CD14-positive monocyte (primary cell): Measurements from ENCODE around the gene DOCK1. TPM values are rescaled to one million over a fixed set of nuclear protein-coding genes. Genes with fewer than 3 reads are reported as not detected.

Source experiments
- DNase-seq, 3 donors: peaks; one replicate each; pipeline ENCODE4 v3.0.0-alpha.2; 2011 to 2022
- H2AFZ ChIP-seq: 2 replicates; pipeline ENCODE4 v1.6.0; 2012; ENCODE audit warnings: mild to moderate bottlenecking, low read depth, low read length, inconsistent platforms; ENCODE audit not compliant: insufficient read depth, poor library complexity, severe bottlenecking
- H3K27ac ChIP-seq, 2 donors: 1 replicate in 1 of 2; 2 replicates in 1 of 2; pipeline ENCODE4 v1.5.1; 2012 to 2013; ENCODE audit warnings: low read length in 2 of 2, control low read depth in 1 of 2, inconsistent platforms in 1 of 2, low read depth in 1 of 2, mild to moderate bottlenecking in 1 of 2
- H3K27me3 ChIP-seq, 2 donors: one replicate each; pipeline versions ENCODE4 v1.6.0 to v1.6.1; 2011 to 2013; ENCODE audit warnings: low read length in 2 of 2; ENCODE audit not compliant: control insufficient read depth in 2 of 2, insufficient read depth in 2 of 2
- H3K36me3 ChIP-seq, 2 donors: replicated peaks in 1 of 2; 1 replicate in 1 of 2; 2 replicates in 1 of 2; pipeline versions ENCODE4 v1.5.1 to v1.6.1; 2012 to 2013; ENCODE audit warnings: low read length in 2 of 2, control low read depth in 1 of 2, inconsistent platforms in 1 of 2, mild to moderate bottlenecking in 1 of 2; ENCODE audit not compliant: insufficient read depth in 2 of 2, control insufficient read depth in 1 of 2
- H3K4me1 ChIP-seq, 2 donors: 1 replicate in 1 of 2; 2 replicates in 1 of 2; pipeline versions ENCODE4 v1.5.1 to v1.6.1; 2012 to 2013; ENCODE audit warnings: low read length in 2 of 2, control low read depth in 1 of 2, inconsistent platforms in 1 of 2, mild to moderate bottlenecking in 1 of 2, moderate library complexity in 1 of 2; ENCODE audit not compliant: insufficient read depth in 2 of 2, control insufficient read depth in 1 of 2
- H3K4me2 ChIP-seq: replicated peaks from 2 replicates; pipeline ENCODE3; 2012; ENCODE audit warnings: low read length, moderate library complexity, mild to moderate bottlenecking; ENCODE audit not compliant: poor library complexity, severe bottlenecking; ENCODE audit errors: extremely low read depth
- H3K4me3 ChIP-seq, 3 experiments: fragments of 200-600 bp in 1 of 3; sonication (generic) in 1 of 3; replicated peaks in 1 of 3; 1 replicate in 2 of 3; 2 replicates in 1 of 3; pipeline ENCODE4 v1.5.1; 2011 to 2013; ENCODE audit warnings: low read length in 3 of 3, mild to moderate bottlenecking in 3 of 3, control low read depth in 2 of 3, low read depth in 2 of 3, inconsistent platforms in 1 of 3, moderate library complexity in 1 of 3
- H3K79me2 ChIP-seq: 2 replicates; pipeline ENCODE4 v1.6.0; 2012; ENCODE audit warnings: mild to moderate bottlenecking, control low read depth, inconsistent platforms, low read length, moderate library complexity; ENCODE audit not compliant: insufficient read depth
- H3K9ac ChIP-seq: 2 replicates; pipeline ENCODE4 v1.6.0; 2017; ENCODE audit warnings: low read length, mild to moderate bottlenecking; ENCODE audit not compliant: insufficient read depth, poor library complexity, severe bottlenecking
- H3K9me3 ChIP-seq, 2 donors: replicated peaks in 1 of 2; 1 replicate in 1 of 2; 2 replicates in 1 of 2; pipeline versions ENCODE4 v1.5.1 to v1.6.1; 2012 to 2013; ENCODE audit warnings: low read length in 2 of 2, control low read depth in 1 of 2; ENCODE audit not compliant: control insufficient read depth in 1 of 2, insufficient read depth in 1 of 2
- H4K20me1 ChIP-seq: 2 replicates; pipeline ENCODE4 v1.6.0; 2012; ENCODE audit warnings: mild to moderate bottlenecking, low read length, control low read depth, moderate library complexity; ENCODE audit not compliant: insufficient read depth
- H3K27ac Mint-ChIP-seq, 7 donors: one replicate each; pipeline ENCODE4 v1.8.0; 2020; ENCODE audit warnings: mild to moderate bottlenecking in 7 of 7, mixed read lengths in 7 of 7, moderate library complexity in 6 of 7, inconsistent platforms in 2 of 7
- H3K27me3 Mint-ChIP-seq, 3 donors: one replicate each; pipeline ENCODE4 v1.8.0; 2021 to 2022; ENCODE audit warnings: low read depth in 3 of 3, mild to moderate bottlenecking in 3 of 3, mixed read lengths in 3 of 3, moderate library complexity in 3 of 3, inconsistent platforms in 1 of 3
- H3K36me3 Mint-ChIP-seq, 2 donors: one replicate each; pipeline ENCODE4 v1.8.0; 2020; ENCODE audit warnings: mixed read lengths in 2 of 2, inconsistent platforms in 1 of 2, mild to moderate bottlenecking in 1 of 2
- H3K4me1 Mint-ChIP-seq: one replicate; pipeline ENCODE4 v1.8.0; 2020; ENCODE audit warnings: mild to moderate bottlenecking, mixed read lengths
- H3K4me3 Mint-ChIP-seq, 2 donors: one replicate each; pipeline ENCODE4 v1.8.0; 2020; ENCODE audit warnings: mild to moderate bottlenecking in 2 of 2, mixed read lengths in 2 of 2, moderate library complexity in 1 of 2
- H3K9me3 Mint-ChIP-seq, 7 donors: one replicate each; pipeline ENCODE4 v1.8.0; 2020 to 2022; ENCODE audit warnings: mixed read lengths in 7 of 7, mild to moderate bottlenecking in 6 of 7, moderate library complexity in 6 of 7, inconsistent platforms in 2 of 7
- CTCF ChIP-seq: fragments of 200-600 bp; IDR thresholded peaks from one replicate; pipeline ENCODE4 v1.8.0; 2022; ENCODE audit warnings: antibody characterized with exemption, mild to moderate bottlenecking
- WGBS: methylation state at CpG from one replicate; pipeline ENCODE4 v1.1.5; 2013; ENCODE audit warnings: missing lambda C conversion rate; ENCODE audit not compliant: insufficient coverage; 5-methylcytosine and 5-hydroxymethylcytosine counted together
- intact Hi-C, 2 donors: fragments of 100-400 bp; cut with micrococcal nuclease; formaldehyde crosslinking; loops; one replicate each; pipeline versions ENCODE4 v1.15.0 to v1.15.1; 2023
- polyA plus RNA-seq, 3 donors: library from polyadenylated mRNA; depleted of rRNA in 1 of 3; unstranded in 2 of 3; stranded (reverse) in 1 of 3; fragments of 300-500 nt in 2 of 3; fragments of >200 nt in 1 of 3; fragmentation: Illumina TruSeq in 2 of 3; gene quantifications; 1 replicate in 2 of 3; 2 replicates in 1 of 3; pipeline ENCODE4 v1.2.3, GENCODE V29; 2012 to 2021

The DOCK1 gene
- polyA plus RNA-seq, 3 donors, result 0.31 to 0.35 TPM; not detected in 1

DNA sequence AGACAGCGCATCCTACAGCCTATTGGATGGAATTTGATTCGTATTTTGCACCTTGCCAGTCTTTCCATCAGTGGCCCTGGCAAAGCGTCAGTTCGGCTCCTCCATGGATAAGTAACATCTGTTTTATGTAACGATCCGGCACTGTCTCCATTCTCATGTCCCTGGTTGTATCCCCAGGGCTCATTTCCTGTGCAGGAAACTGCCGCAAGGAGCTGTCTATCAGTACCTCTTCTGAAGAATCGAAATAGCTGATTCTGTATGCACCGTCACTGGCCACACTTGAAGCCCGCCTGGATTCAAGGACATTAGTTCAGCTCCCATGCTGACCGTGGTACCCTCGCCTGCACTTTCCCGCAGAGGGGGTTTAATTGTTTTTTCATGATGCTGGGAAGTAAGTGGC is 590.8 kb downstream of the DOCK1 start:
- no peak overlapping the region for H3K27ac ChIP-seq
- H3K36me3 ChIP-seq, result no peaks in the 10 kb centered on the region
- H4K20me1 ChIP-seq, result no peaks in the 10 kb centered on the region
- peaks cover 0 to 15% (median 3%) of the 10 kb centered on the region in 7 donors for H3K9me3 Mint-ChIP-seq
- no peak overlapping the region for H3K9ac ChIP-seq
- DNase-seq, result no peak
- H3K27ac Mint-ChIP-seq, result no peak overlapping the region
- no peak for TF ChIP-seq CTCF
- H3K27me3 ChIP-seq, result no peaks in the 10 kb centered on the region
- H2AFZ ChIP-seq, result no peak overlapping the region
- peaks cover 0 to 9% (median 4%) of the 10 kb centered on the region in 3 donors for H3K27me3 Mint-ChIP-seq
- no peaks in the 10 kb centered on the region for H3K4me1 ChIP-seq
- H3K9me3 ChIP-seq, result no peaks in the 10 kb centered on the region
- no peak overlapping the region for H3K4me2 ChIP-seq
- H3K4me3 Mint-ChIP-seq, result no peak overlapping the region
- intact Hi-C loops, result no loop called here
- no peak overlapping the region for H3K4me3 ChIP-seq
- H3K79me2 ChIP-seq, result no peaks in the 10 kb centered on the region
- no peaks in the 10 kb centered on the region for H3K36me3 Mint-ChIP-seq
- WGBS, result 86% methylated on average over 13 of the region's 13 CpGs
- H3K4me1 Mint-ChIP-seq, result no peaks in the 10 kb centered on the region

DNA sequence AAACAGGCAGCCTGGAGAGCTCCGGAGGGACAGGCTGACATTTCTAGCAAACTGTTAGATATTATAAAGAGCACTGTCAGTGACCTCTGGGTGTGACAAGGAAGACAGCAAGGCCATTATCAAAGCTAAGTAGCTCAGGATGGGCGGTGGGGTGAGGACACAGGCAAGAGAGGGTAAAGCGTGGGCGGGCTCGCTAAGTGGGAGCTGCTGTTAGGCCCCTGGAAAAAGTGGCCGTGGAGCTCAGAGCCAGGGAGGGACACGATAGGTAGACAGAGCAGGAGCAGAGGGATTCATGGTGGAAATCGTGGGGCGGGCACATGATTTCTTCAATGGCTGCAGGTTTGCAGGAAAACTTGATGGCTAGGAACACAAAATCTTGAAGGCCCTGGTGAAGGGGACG is 592.5 kb downstream of the DOCK1 start:
- H3K36me3 Mint-ChIP-seq, result no peaks in the 10 kb centered on the region
- peaks cover 0 to 15% (median 3%) of the 10 kb centered on the region in 7 donors for H3K9me3 Mint-ChIP-seq
- H3K4me1 ChIP-seq, result no peaks in the 10 kb centered on the region
- no peak overlapping the region for H2AFZ ChIP-seq
- H3K79me2 ChIP-seq, result no peaks in the 10 kb centered on the region
- peaks cover 2 to 5% (median 4%) of the 10 kb centered on the region in 3 donors for H3K27me3 Mint-ChIP-seq
- H3K4me3 Mint-ChIP-seq, result no peak overlapping the region
- no peak for TF ChIP-seq CTCF
- intact Hi-C loops, result no loop called here
- H3K27ac Mint-ChIP-seq, result no peak overlapping the region
- H3K9me3 ChIP-seq, result no peaks in the 10 kb centered on the region
- no peak for DNase-seq
- no peaks in the 10 kb centered on the region for H3K27me3 ChIP-seq
- no peaks in the 10 kb centered on the region for H3K4me1 Mint-ChIP-seq
- H3K4me2 ChIP-seq, result no peak overlapping the region
- no peak overlapping the region for H3K9ac ChIP-seq
- H3K4me3 ChIP-seq, result no peak overlapping the region
- WGBS, result 89% methylated on average over 10 of the region's 10 CpGs
- H4K20me1 ChIP-seq, result no peaks in the 10 kb centered on the region
- no peaks in the 10 kb centered on the region for H3K36me3 ChIP-seq
- H3K27ac ChIP-seq, result no peak overlapping the region
